Keratinocyte (primary cell): ENCODE measurements around the gene METRNL. TPM values are rescaled to one million over a fixed set of nuclear protein-coding genes. Genes with fewer than 3 reads are reported as not detected.

ENCODE experiments used
- DNase-seq: peaks from one replicate; pipeline ENCODE4 v3.0.0-alpha.2; 2011; ENCODE audit warnings: low read depth, missing footprints, low spot score
- FAIRE-seq: peaks from 2 replicates; lab custom pipeline; 2011; peaks lifted over from hg19 to GRCh38; lab: Jason Lieb, UNC
- H2AFZ ChIP-seq: 2 replicates; pipeline ENCODE4 v1.6.0; 2012; ENCODE audit warnings: low read length, control low read depth, inconsistent platforms; ENCODE audit not compliant: control insufficient read depth
- H3K27ac ChIP-seq: 2 replicates; pipeline ENCODE4 v1.5.1; 2011; ENCODE audit warnings: low read length; ENCODE audit not compliant: control insufficient read depth, insufficient read depth
- H3K27me3 ChIP-seq: 3 replicates; pipeline ENCODE4 v1.6.0; 2011; ENCODE audit warnings: low read length; ENCODE audit not compliant: control insufficient read depth, insufficient read depth; ENCODE audit errors: extremely low read depth
- H3K36me3 ChIP-seq, 2 experiments: 2 replicates in 1 of 2; 3 replicates in 1 of 2; pipeline ENCODE4 v1.5.1; 2011; ENCODE audit warnings: low read length in 2 of 2, mild to moderate bottlenecking in 1 of 2; ENCODE audit not compliant: control insufficient read depth in 2 of 2, insufficient read depth in 2 of 2; ENCODE audit errors: extremely low read depth in 1 of 2
- H3K4me1 ChIP-seq: 3 replicates; pipeline ENCODE4 v1.5.1; 2011; ENCODE audit warnings: low read length; ENCODE audit not compliant: control insufficient read depth, insufficient read depth; ENCODE audit errors: extremely low read depth
- H3K4me2 ChIP-seq: 3 replicates; pipeline ENCODE4 v1.6.0; 2011; ENCODE audit warnings: low read depth, low read length; ENCODE audit not compliant: control insufficient read depth, insufficient read depth; ENCODE audit errors: extremely low read depth
- H3K4me3 ChIP-seq, 3 experiments: fragments of 200-600 bp in 1 of 3; sonication (generic) in 1 of 3; 2 replicates in 2 of 3; 3 replicates in 1 of 3; pipeline ENCODE4 v1.5.1; 2011 to 2016; ENCODE audit warnings: low read length in 3 of 3, mild to moderate bottlenecking in 3 of 3, control low read depth in 2 of 3, inconsistent platforms in 1 of 3, low read depth in 1 of 3, mixed read lengths in 1 of 3, mixed run types in 1 of 3, moderate library complexity in 1 of 3; ENCODE audit not compliant: control insufficient read depth in 2 of 3, insufficient read depth in 2 of 3; ENCODE audit errors: extremely low read depth in 1 of 3
- H3K79me2 ChIP-seq: 2 replicates; pipeline ENCODE4 v1.6.0; 2012; ENCODE audit warnings: low read length; ENCODE audit not compliant: control insufficient read depth, insufficient read depth
- H3K9ac ChIP-seq: 3 replicates; pipeline ENCODE4 v1.6.0; 2011; ENCODE audit warnings: low read length; ENCODE audit not compliant: control insufficient read depth, insufficient read depth; ENCODE audit errors: extremely low read depth
- H3K9me1 ChIP-seq: 3 replicates; pipeline ENCODE4 v1.6.0; 2011; ENCODE audit warnings: low read length; ENCODE audit not compliant: control insufficient read depth, insufficient read depth; ENCODE audit errors: extremely low read depth
- H3K9me3 ChIP-seq: 2 replicates; pipeline ENCODE4 v1.5.1; 2012; ENCODE audit warnings: low read depth, low read length; ENCODE audit not compliant: control insufficient read depth
- H4K20me1 ChIP-seq: 3 replicates; pipeline ENCODE4 v1.6.0; 2011; ENCODE audit warnings: low read length; ENCODE audit not compliant: control insufficient read depth, insufficient read depth; ENCODE audit errors: extremely low read depth
- CTCF ChIP-seq, 3 experiments: IDR thresholded peaks in 1 of 3; conservative IDR thresholded peaks in 1 of 3; optimal IDR thresholded peaks in 1 of 3; 2 replicates in 2 of 3; 3 replicates in 1 of 3; pipeline versions ENCODE3 to v1.5.1; 2011; ENCODE audit warnings: low read length in 3 of 3, mild to moderate bottlenecking in 3 of 3, moderate library complexity in 2 of 3, control low read depth in 1 of 3, inconsistent platforms in 1 of 3; ENCODE audit not compliant: insufficient read depth in 2 of 3; ENCODE audit errors: extremely low read depth in 1 of 3
- EZH2 ChIP-seq: IDR thresholded peaks from one replicate; pipeline ENCODE4 v1.6.1; 2012; ENCODE audit warnings: inconsistent platforms, mild to moderate bottlenecking, low read length, moderate library complexity
- dilution Hi-C: fragments of 300-500 bp; cut with MboI; formaldehyde crosslinking; loops from one replicate; pipeline ENCODE4 v1.7.0; 2020; ENCODE audit warnings: low sequenced_read_pairs; ENCODE audit not compliant: extremely low pct_ligation_motif_present
- polyA plus RNA-seq, 5 experiments: library from polyadenylated mRNA; depleted of rRNA in 3 of 5; stranded (reverse) in 3 of 5; stranded (forward) in 1 of 5; unstranded in 1 of 5; fragments of >200 nt; gene quantifications; 1 replicate in 1 of 5; 2 replicates in 3 of 5; 3 replicates in 1 of 5; pipeline versions ENCODE4 v1.2.1 to v1.2.3, GENCODE V29; 2011 to 2012; ENCODE audit warnings: missing spikeins in 2 of 5, low read depth in 1 of 5, low replicate concordance in 1 of 5

Gene METRNL
- polyA plus RNA-seq, 1 donor (not counting 4 experiments of a cell fraction or from before 2014, with no cell fraction given): 3.1 TPM

DNA sequence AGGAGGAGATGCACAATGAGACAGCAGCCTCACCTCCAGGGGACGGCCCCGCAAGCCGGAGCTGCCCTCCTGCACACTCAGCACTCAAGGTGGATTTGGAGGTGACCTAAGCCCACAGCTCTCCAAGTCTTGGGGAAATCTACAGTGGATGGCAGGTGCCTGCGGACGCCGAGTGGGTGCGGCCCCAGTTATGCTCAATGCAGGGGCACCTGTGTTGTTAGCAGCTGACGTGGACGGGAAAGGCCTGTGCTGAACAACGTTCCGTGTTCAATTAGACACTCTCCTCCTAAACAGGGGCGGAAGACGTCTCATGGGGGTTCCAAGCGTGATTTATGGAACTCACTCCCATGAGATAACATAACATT lies 22.0 kb upstream of the METRNL start:
- no peaks in the 10 kb centered on the region for H3K4me1 ChIP-seq
- no peak overlapping the region for H3K4me2 ChIP-seq
- H3K79me2 ChIP-seq: no peaks in the 10 kb centered on the region
- no peak overlapping the region for H3K4me3 ChIP-seq
- no peaks in the 10 kb centered on the region for H3K9me3 ChIP-seq
- no peak overlapping the region for H3K9ac ChIP-seq
- no peaks in the 10 kb centered on the region for H3K36me3 ChIP-seq
- dilution Hi-C loops: no loop called here
- no peak overlapping the region for H2AFZ ChIP-seq
- no peak overlapping the region for H3K27ac ChIP-seq
- DNase-seq (no peak), FAIRE-seq (no peak)
- H3K27me3 ChIP-seq: peaks cover 9% of the 10 kb centered on the region
- no peaks in the 10 kb centered on the region for H3K9me1 ChIP-seq
- TF ChIP-seq EZH2 (no peak), CTCF (optimal IDR thresholded peaks at IDR 0.05 in 1 of 3, IDR thresholded peaks at IDR 0.05 in 1 of 3, conservative IDR thresholded peaks at IDR 0.05 in 1 of 3; ENCODE audit: extremely low read depth in 1 of 3, insufficient read depth in 2 of 3, low read length in 3 of 3) (no peak)
- H4K20me1 ChIP-seq: no peaks in the 10 kb centered on the region

DNA sequence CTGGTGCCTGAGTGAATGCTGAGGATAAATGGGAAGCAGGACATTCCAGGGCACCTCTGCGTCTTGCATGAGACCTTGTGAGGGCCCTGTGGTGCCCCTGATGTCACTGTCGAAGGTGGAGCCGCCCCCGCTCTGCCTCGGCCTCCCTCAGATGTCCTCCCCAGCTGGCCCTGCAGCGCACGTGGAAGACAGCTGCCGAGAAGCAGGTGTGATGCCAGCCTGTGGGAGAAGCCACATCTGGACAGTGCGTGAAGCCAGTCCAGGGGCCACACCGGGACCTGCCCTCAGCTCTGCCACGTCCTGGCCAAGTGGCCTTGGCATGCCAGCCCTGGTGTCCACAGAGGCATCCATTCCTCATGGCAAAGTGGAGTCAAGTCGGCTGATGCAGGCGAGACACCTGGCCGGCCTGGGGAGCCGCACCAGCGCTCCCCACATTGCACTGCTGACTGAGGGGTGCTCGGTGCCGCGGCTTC lies 21.6 kb upstream of the METRNL start:
- Histone ChIP-seq H2AFZ (no peak overlapping the region), H3K36me3 (no peaks in the 10 kb centered on the region), H3K4me1 (no peaks in the 10 kb centered on the region), H3K9me1 (no peaks in the 10 kb centered on the region), H3K27ac (no peak overlapping the region), H3K79me2 (no peaks in the 10 kb centered on the region), H3K27me3 (peaks cover 14% of the 10 kb centered on the region), H4K20me1 (no peaks in the 10 kb centered on the region), H3K9me3 (no peaks in the 10 kb centered on the region), H3K9ac (no peak overlapping the region), H3K4me2 (no peak overlapping the region), H3K4me3 (no peak overlapping the region)
- DNase-seq: no peak
- dilution Hi-C loops: no loop called here
- no peak for TF ChIP-seq EZH2
- no peak for TF ChIP-seq CTCF (optimal IDR thresholded peaks at IDR 0.05 in 1 of 3, IDR thresholded peaks at IDR 0.05 in 1 of 3, conservative IDR thresholded peaks at IDR 0.05 in 1 of 3; ENCODE audit: extremely low read depth in 1 of 3, insufficient read depth in 2 of 3, low read length in 3 of 3)
- no peak for FAIRE-seq
